ENCODE results near the gene DHDH. TPM values are rescaled to one million over a fixed set of nuclear protein-coding genes. Genes with fewer than 3 reads are reported as not detected.
A peak's percentile ranks its signal among the peaks of the same experiment; 100 is the strongest.

Gene DHDH
- total and polyA plus RNA-seq, 2 donors = 0.28 to 1.0 TPM

GRCh38 chr19:48967346-48968178, 34.1 kb downstream of the DHDH start:
- H3K4me3 ChIP-seq (ENCODE audit: low read length in 2 of 2) = no peak overlapping the region
- peaks cover 0 to 8% of the 10 kb centered on the region in 2 donors for H3K9me3 ChIP-seq (ENCODE audit: control insufficient read depth in 2 of 2, insufficient read depth in 1 of 2, low read length in 1 of 2)
- no peaks in the 10 kb centered on the region for H3K27me3 ChIP-seq (ENCODE audit: control insufficient read depth in 2 of 2, insufficient read depth in 1 of 2, low read length in 1 of 2)
- peaks cover 34 to 46% of the 10 kb centered on the region in 2 donors for H3K36me3 ChIP-seq (ENCODE audit: control insufficient read depth in 2 of 2, insufficient read depth in 2 of 2, low read length in 1 of 2)
- H3K4me1 ChIP-seq (ENCODE audit: control insufficient read depth in 2 of 2, insufficient read depth in 2 of 2, low read length in 2 of 2) = peaks cover 28 to 39% of the 10 kb centered on the region in 2 donors
- WGBS = 94% methylated on average over 14 of the region's 14 CpGs
- DNase-seq (ENCODE audit: low read depth in 6 of 9, low spot score in 9 of 9) = peak in 1 of 9 donors; percentile 41
- H3K27ac ChIP-seq (ENCODE audit: low read depth in 1 of 2, low read length in 1 of 2) = peak overlapping the region in 1 of 2 donors; percentile 48

- no peak overlapping the region for H3K4me3 ChIP-seq (ENCODE audit: low read length in 2 of 2)
- peaks cover 34 to 46% of the 10 kb centered on the region in 2 donors for H3K36me3 ChIP-seq (ENCODE audit: control insufficient read depth in 2 of 2, insufficient read depth in 2 of 2, low read length in 1 of 2)
- no peak overlapping the region for H3K27ac ChIP-seq (ENCODE audit: low read depth in 1 of 2, low read length in 1 of 2)
- H3K4me1 ChIP-seq (ENCODE audit: control insufficient read depth in 2 of 2, insufficient read depth in 2 of 2, low read length in 2 of 2) = peaks cover 26 to 32% of the 10 kb centered on the region in 2 donors
- WGBS = 90% methylated on average over 4 of the region's 4 CpGs
- DNase-seq (ENCODE audit: low read depth in 6 of 9, low spot score in 9 of 9) = no peak
- H3K9me3 ChIP-seq (ENCODE audit: control insufficient read depth in 2 of 2, insufficient read depth in 1 of 2, low read length in 1 of 2) = peaks cover 0 to 8% of the 10 kb centered on the region in 2 donors
- no peaks in the 10 kb centered on the region for H3K27me3 ChIP-seq (ENCODE audit: control insufficient read depth in 2 of 2, insufficient read depth in 1 of 2, low read length in 1 of 2)
Measured at GRCh38 chr19:48968179-48968661, 34.7 kb downstream of the DHDH start.

- H3K27ac ChIP-seq (ENCODE audit: low read depth in 1 of 2, low read length in 1 of 2) = no peak overlapping the region
- peaks cover 0 to 8% of the 10 kb centered on the region in 2 donors for H3K9me3 ChIP-seq (ENCODE audit: control insufficient read depth in 2 of 2, insufficient read depth in 1 of 2, low read length in 1 of 2)
- peaks cover 20 to 27% of the 10 kb centered on the region in 2 donors for H3K4me1 ChIP-seq (ENCODE audit: control insufficient read depth in 2 of 2, insufficient read depth in 2 of 2, low read length in 2 of 2)
- no peaks in the 10 kb centered on the region for H3K27me3 ChIP-seq (ENCODE audit: control insufficient read depth in 2 of 2, insufficient read depth in 1 of 2, low read length in 1 of 2)
- H3K4me3 ChIP-seq (ENCODE audit: low read length in 2 of 2) = no peak overlapping the region
- WGBS = 96% methylated on average over 15 of the region's 15 CpGs
- peaks cover 36 to 49% of the 10 kb centered on the region in 2 donors for H3K36me3 ChIP-seq (ENCODE audit: control insufficient read depth in 2 of 2, insufficient read depth in 2 of 2, low read length in 1 of 2)
- DNase-seq (ENCODE audit: low read depth in 6 of 9, low spot score in 9 of 9) = no peak
Measured at GRCh38 chr19:48968813-48969218, 35.3 kb downstream of the DHDH start.

- no peaks in the 10 kb centered on the region for H3K27me3 ChIP-seq (ENCODE audit: control insufficient read depth in 2 of 2, insufficient read depth in 1 of 2, low read length in 1 of 2)
- peaks cover 0 to 8% of the 10 kb centered on the region in 2 donors for H3K9me3 ChIP-seq (ENCODE audit: control insufficient read depth in 2 of 2, insufficient read depth in 1 of 2, low read length in 1 of 2)
- H3K27ac ChIP-seq (ENCODE audit: low read depth in 1 of 2, low read length in 1 of 2) = no peak overlapping the region
- H3K4me3 ChIP-seq (ENCODE audit: low read length in 2 of 2) = no peak overlapping the region
- H3K36me3 ChIP-seq (ENCODE audit: control insufficient read depth in 2 of 2, insufficient read depth in 2 of 2, low read length in 1 of 2) = peaks cover 43 to 55% of the 10 kb centered on the region in 2 donors
- peaks cover 13 to 20% of the 10 kb centered on the region in 2 donors for H3K4me1 ChIP-seq (ENCODE audit: control insufficient read depth in 2 of 2, insufficient read depth in 2 of 2, low read length in 2 of 2)
- 98% methylated on average over 45 of the region's 45 CpGs for WGBS
- no peak for DNase-seq (ENCODE audit: low read depth in 6 of 9, low spot score in 9 of 9)
Measured at GRCh38 chr19:48969276-48970138, 36.0 kb downstream of the DHDH start.

- no peak overlapping the region for H3K4me3 ChIP-seq (ENCODE audit: low read length in 2 of 2)
- DNase-seq (ENCODE audit: low read depth in 6 of 9, low spot score in 9 of 9) = no peak
- peaks cover 11 to 16% of the 10 kb centered on the region in 2 donors for H3K4me1 ChIP-seq (ENCODE audit: control insufficient read depth in 2 of 2, insufficient read depth in 2 of 2, low read length in 2 of 2)
- peaks cover 45 to 55% of the 10 kb centered on the region in 2 donors for H3K36me3 ChIP-seq (ENCODE audit: control insufficient read depth in 2 of 2, insufficient read depth in 2 of 2, low read length in 1 of 2)
- no peaks in the 10 kb centered on the region for H3K27me3 ChIP-seq (ENCODE audit: control insufficient read depth in 2 of 2, insufficient read depth in 1 of 2, low read length in 1 of 2)
- no peak overlapping the region for H3K27ac ChIP-seq (ENCODE audit: low read depth in 1 of 2, low read length in 1 of 2)
- H3K9me3 ChIP-seq (ENCODE audit: control insufficient read depth in 2 of 2, insufficient read depth in 1 of 2, low read length in 1 of 2) = peaks cover 0 to 8% of the 10 kb centered on the region in 2 donors
- WGBS = 96% methylated on average over 23 of the region's 23 CpGs
Measured at GRCh38 chr19:48970139-48970766, 36.8 kb downstream of the DHDH start.

GRCh38 chr19:48970923-48971395, 37.5 kb downstream of the DHDH start:
- H3K36me3 ChIP-seq (ENCODE audit: control insufficient read depth in 2 of 2, insufficient read depth in 2 of 2, low read length in 1 of 2) = peaks cover 45 to 55% of the 10 kb centered on the region in 2 donors
- peak in 8 of 9 donors; percentile 73 to 93 (median 86) for DNase-seq (ENCODE audit: low read depth in 6 of 9, low spot score in 9 of 9)
- no peaks in the 10 kb centered on the region for H3K27me3 ChIP-seq (ENCODE audit: control insufficient read depth in 2 of 2, insufficient read depth in 1 of 2, low read length in 1 of 2)
- WGBS = 21% methylated on average over 19 of the region's 19 CpGs
- no peak overlapping the region for H3K4me3 ChIP-seq (ENCODE audit: low read length in 2 of 2)
- peaks cover 0 to 8% of the 10 kb centered on the region in 2 donors for H3K9me3 ChIP-seq (ENCODE audit: control insufficient read depth in 2 of 2, insufficient read depth in 1 of 2, low read length in 1 of 2)
- H3K27ac ChIP-seq (ENCODE audit: low read depth in 1 of 2, low read length in 1 of 2) = no peak overlapping the region
- H3K4me1 ChIP-seq (ENCODE audit: control insufficient read depth in 2 of 2, insufficient read depth in 2 of 2, low read length in 2 of 2) = peaks cover 9 to 13% of the 10 kb centered on the region in 2 donors

- no peaks in the 10 kb centered on the region for H3K9me3 ChIP-seq (ENCODE audit: control insufficient read depth in 2 of 2, insufficient read depth in 1 of 2, low read length in 1 of 2)
- no peaks in the 10 kb centered on the region for H3K27me3 ChIP-seq (ENCODE audit: control insufficient read depth in 2 of 2, insufficient read depth in 1 of 2, low read length in 1 of 2)
- H3K36me3 ChIP-seq (ENCODE audit: control insufficient read depth in 2 of 2, insufficient read depth in 2 of 2, low read length in 1 of 2) = peaks cover 20 to 30% of the 10 kb centered on the region in 2 donors
- no peaks in the 10 kb centered on the region for H3K4me1 ChIP-seq (ENCODE audit: control insufficient read depth in 2 of 2, insufficient read depth in 2 of 2, low read length in 2 of 2)
- 92% methylated on average over 13 of the region's 13 CpGs for WGBS
- no peak overlapping the region for H3K27ac ChIP-seq (ENCODE audit: low read depth in 1 of 2, low read length in 1 of 2)
- peak in 4 of 9 donors; percentile 60 to 82 (median 64) for DNase-seq (ENCODE audit: low read depth in 6 of 9, low spot score in 9 of 9)
- H3K4me3 ChIP-seq (ENCODE audit: low read length in 2 of 2) = no peak overlapping the region
Measured at GRCh38 chr19:48975947-48976847, 42.7 kb downstream of the DHDH start.

GRCh38 chr19:48977061-48977460, 43.6 kb downstream of the DHDH start:
- Histone ChIP-seq H3K27ac (ENCODE audit: low read depth in 1 of 2, low read length in 1 of 2) (no peak overlapping the region), H3K4me3 (ENCODE audit: low read length in 2 of 2) (no peak overlapping the region), H3K36me3 (ENCODE audit: control insufficient read depth in 2 of 2, insufficient read depth in 2 of 2, low read length in 1 of 2) (peaks cover 23 to 39% of the 10 kb centered on the region in 2 donors), H3K9me3 (ENCODE audit: control insufficient read depth in 2 of 2, insufficient read depth in 1 of 2, low read length in 1 of 2) (no peaks in the 10 kb centered on the region), H3K4me1 (ENCODE audit: control insufficient read depth in 2 of 2, insufficient read depth in 2 of 2, low read length in 2 of 2) (no peaks in the 10 kb centered on the region), H3K27me3 (ENCODE audit: control insufficient read depth in 2 of 2, insufficient read depth in 1 of 2, low read length in 1 of 2) (no peaks in the 10 kb centered on the region)
- DNase-seq (ENCODE audit: low read depth in 6 of 9, low spot score in 9 of 9) = no peak
- WGBS = 76% methylated on average over 2 of the region's 2 CpGs
